Adrenal gland (tissue), 12 donors: Measurements from ENCODE around the gene ARID2. TPM values are rescaled to one million over a fixed set of nuclear protein-coding genes. Genes with fewer than 3 reads are reported as not detected.

ENCODE experiments used
- DNase-seq, 7 donors: peaks; one replicate each; pipeline ENCODE4 v3.0.0-alpha.2; 2019 to 2020
- H3K27ac ChIP-seq, 5 donors: fragments of 200-600 bp; sonication (generic) in 4 of 5; 1 replicate in 3 of 5; 2 replicates in 2 of 5; pipeline versions ENCODE4 v1.5.1 to v1.8.0; 2016 to 2020; ENCODE audit warnings: mild to moderate bottlenecking in 1 of 5
- H3K27me3 ChIP-seq: fragments of 200-600 bp; 2 replicates; pipeline ENCODE4 v1.8.0; 2021
- H3K36me3 ChIP-seq, 2 donors: fragments of 200-600 bp; replicated peaks in 1 of 2; 1 replicate in 1 of 2; 2 replicates in 1 of 2; pipeline versions ENCODE4 v1.5.1 to v1.8.0; 2018 to 2022
- H3K4me1 ChIP-seq, 2 donors: fragments of 200-600 bp; replicated peaks in 1 of 2; 1 replicate in 1 of 2; 2 replicates in 1 of 2; pipeline versions ENCODE4 v1.5.1 to v1.8.0; 2018 to 2021
- H3K4me3 ChIP-seq, 4 donors: fragments of 200-600 bp; sonication (generic) in 3 of 4; one replicate each; pipeline ENCODE4 v1.5.1; 2016 to 2018
- H3K9me3 ChIP-seq, 3 donors: fragments of 200-600 bp; sonication (generic) in 1 of 3; replicated peaks in 1 of 3; 1 replicate in 2 of 3; 2 replicates in 1 of 3; pipeline versions ENCODE4 v1.5.1 to v1.8.0; 2016 to 2021
- POLR2A ChIP-seq, 2 donors: fragments of 450-650 bp; IDR thresholded peaks; one replicate each; pipeline ENCODE4 v1.6.1; 2017; ENCODE audit warnings: antibody characterized with exemption in 2 of 2, mild to moderate bottlenecking in 2 of 2, moderate library complexity in 1 of 2
- WGBS, 4 donors: extraction: QIAGEN DNeasy Blood & Tissue Kit in 2 of 4; methylation state at CpG; one replicate each; pipeline versions ENCODE4 v1.1.5 to v1.1.7; 2013 to 2017; 5-methylcytosine and 5-hydroxymethylcytosine counted together
- intact Hi-C, 2 donors: fragments of 100-400 bp; cut with DNase I; formaldehyde crosslinking; loops; one replicate each; pipeline versions ENCODE4 v1.14.1 to v1.15.0; 2022 to 2023
- polyA plus RNA-seq, 3 donors: library from polyadenylated mRNA; stranded (reverse); fragments of 200-250 nt in 2 of 3; fragments of 350-450 nt in 1 of 3; fragmentation: Illumina TruSeq in 1 of 3; extraction: RNeasy Lipid Tissue Mini Kit (QIAGEN cat#74804) in 1 of 3; gene quantifications; one replicate each; pipeline ENCODE4 v1.2.3, GENCODE V29; 2013 to 2014
- total RNA-seq, 9 donors: library from RNA; depleted of rRNA in 4 of 9; stranded (reverse); fragments of >200 nt in 4 of 9; fragments of 120-200 nt in 1 of 9; fragmentation: NEBNext Ultra II Directional in 1 of 9; extraction: Animal tissue kit (Norgen Biotek cat#: 25700) in 1 of 9; gene quantifications; one replicate each; pipeline versions ENCODE4 v1.1.0 to v1.2.4, GENCODE V29; 2013 to 2023
- TF ChIP-seq, protein P1 (sequence below), 6 experiments: fragments of 450-650 bp in 4 of 6; fragments of 200-600 bp in 2 of 6; sonication (generic) in 1 of 6; IDR thresholded peaks; 1 replicate in 5 of 6; 2 replicates in 1 of 6; pipeline versions ENCODE4 v1.5.1 to v1.8.0; 2016 to 2021; ENCODE audit warnings: antibody characterized with exemption in 6 of 6, mild to moderate bottlenecking in 2 of 6, moderate library complexity in 1 of 6
- donor health status: healthy with polysubstance abuse.
- donor health status: Bipolar disorder and iron deficiency.
- donor health status: DM: yes; HTN: yes; CAD: no.
- donor health status: DM: no; HTN: no; CAD: no.
- donor health status: DM: no; HTN: no; CAD: no.
- donor health status: DM: yes; HTN: yes; CAD: no.

The ARID2 gene
- total and polyA plus RNA-seq, 12 donors, result 7.9 to 28.0 (median 17.3) TPM

GRCh38 chr12:45852508-45852907 lies 123.0 kb downstream of the ARID2 start:
- Histone ChIP-seq H3K36me3 (peaks cover 0 to 30% of the 10 kb centered on the region in 2 donors), H3K27ac (no peak overlapping the region), H3K4me1 (no peaks in the 10 kb centered on the region), H3K9me3 (no peaks in the 10 kb centered on the region), H3K4me3 (no peak overlapping the region), H3K27me3 (no peaks in the 10 kb centered on the region)
- intact Hi-C loops, result no loop called here
- no peak for DNase-seq
- WGBS, 4 donors, result 84 to 94% (median 93%) methylated on average over 7 of the region's 7 CpGs
- TF ChIP-seq POLR2A (IDR thresholded peaks at IDR 0.05), result no peak
- TF ChIP-seq, protein P1, sequence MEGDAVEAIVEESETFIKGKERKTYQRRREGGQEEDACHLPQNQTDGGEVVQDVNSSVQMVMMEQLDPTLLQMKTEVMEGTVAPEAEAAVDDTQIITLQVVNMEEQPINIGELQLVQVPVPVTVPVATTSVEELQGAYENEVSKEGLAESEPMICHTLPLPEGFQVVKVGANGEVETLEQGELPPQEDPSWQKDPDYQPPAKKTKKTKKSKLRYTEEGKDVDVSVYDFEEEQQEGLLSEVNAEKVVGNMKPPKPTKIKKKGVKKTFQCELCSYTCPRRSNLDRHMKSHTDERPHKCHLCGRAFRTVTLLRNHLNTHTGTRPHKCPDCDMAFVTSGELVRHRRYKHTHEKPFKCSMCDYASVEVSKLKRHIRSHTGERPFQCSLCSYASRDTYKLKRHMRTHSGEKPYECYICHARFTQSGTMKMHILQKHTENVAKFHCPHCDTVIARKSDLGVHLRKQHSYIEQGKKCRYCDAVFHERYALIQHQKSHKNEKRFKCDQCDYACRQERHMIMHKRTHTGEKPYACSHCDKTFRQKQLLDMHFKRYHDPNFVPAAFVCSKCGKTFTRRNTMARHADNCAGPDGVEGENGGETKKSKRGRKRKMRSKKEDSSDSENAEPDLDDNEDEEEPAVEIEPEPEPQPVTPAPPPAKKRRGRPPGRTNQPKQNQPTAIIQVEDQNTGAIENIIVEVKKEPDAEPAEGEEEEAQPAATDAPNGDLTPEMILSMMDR (IDR thresholded peaks at IDR 0.05), result no peak

GRCh38 chr12:45853550-45853949 lies 124.0 kb downstream of the ARID2 start:
- Histone ChIP-seq H3K4me1 (no peaks in the 10 kb centered on the region), H3K36me3 (peaks cover 0 to 30% of the 10 kb centered on the region in 2 donors), H3K9me3 (no peaks in the 10 kb centered on the region), H3K27ac (no peak overlapping the region), H3K4me3 (no peak overlapping the region), H3K27me3 (no peaks in the 10 kb centered on the region)
- no peak for TF ChIP-seq POLR2A (IDR thresholded peaks at IDR 0.05)
- TF ChIP-seq, protein P1 (IDR thresholded peaks at IDR 0.05), result no peak
- intact Hi-C loops, result no loop called here
- WGBS, 4 donors, result 96 to 97% (median 97%) methylated on average over 3 of the region's 3 CpGs
- DNase-seq, result no peak

GRCh38 chr12:45863332-45863731 lies 133.8 kb downstream of the ARID2 start:
- 47 to 62% (median 50%) methylated on average over 2 of the region's 2 CpGs for WGBS, 4 donors
- TF ChIP-seq POLR2A (IDR thresholded peaks at IDR 0.05), result no peak
- TF ChIP-seq, protein P1 (IDR thresholded peaks at IDR 0.05), result no peak
- intact Hi-C loops, result no loop called here

GRCh38 chr12:45866299-45866698 lies 136.8 kb downstream of the ARID2 start:
- intact Hi-C loops, result no loop called here
- no peak overlapping the region for H3K4me3 ChIP-seq
- no peaks in the 10 kb centered on the region for H3K4me1 ChIP-seq
- DNase-seq, result no peak
- TF ChIP-seq POLR2A (IDR thresholded peaks at IDR 0.05), result no peak
- TF ChIP-seq, protein P1 (IDR thresholded peaks at IDR 0.05), result no peak
- no peaks in the 10 kb centered on the region for H3K27me3 ChIP-seq
- H3K36me3 ChIP-seq, result no peaks in the 10 kb centered on the region
- WGBS, 4 donors, result 79 to 94% (median 89%) methylated on average over 1 of the region's 1 CpG
- no peaks in the 10 kb centered on the region for H3K9me3 ChIP-seq
- no peak overlapping the region for H3K27ac ChIP-seq

More at GRCh38 chr12:45863332-45863731, 133.8 kb downstream of the ARID2 start:
- no peak overlapping the region for H3K27ac ChIP-seq
- H3K36me3 ChIP-seq, result peaks cover 0 to 7% of the 10 kb centered on the region in 2 donors
- no peaks in the 10 kb centered on the region for H3K4me1 ChIP-seq
- no peak overlapping the region for H3K4me3 ChIP-seq
- H3K27me3 ChIP-seq, result no peaks in the 10 kb centered on the region
- H3K9me3 ChIP-seq, result no peaks in the 10 kb centered on the region
- DNase-seq, result peak in 5 of 7 donors; percentile 38 to 65 (median 45)
